GM12874 (cell line): ENCODE measurements around the gene BAIAP2L1.

ENCODE experiments used
- TF ChIP-seq, protein P1 (sequence below): IDR thresholded peaks from 2 replicates; pipeline ENCODE4 v1.5.1; 2011; ENCODE audit warnings: low read depth, mild to moderate bottlenecking, control low read depth, low read length, moderate library complexity; ENCODE audit not compliant: insufficient read depth

The BAIAP2L1 gene

DNA sequence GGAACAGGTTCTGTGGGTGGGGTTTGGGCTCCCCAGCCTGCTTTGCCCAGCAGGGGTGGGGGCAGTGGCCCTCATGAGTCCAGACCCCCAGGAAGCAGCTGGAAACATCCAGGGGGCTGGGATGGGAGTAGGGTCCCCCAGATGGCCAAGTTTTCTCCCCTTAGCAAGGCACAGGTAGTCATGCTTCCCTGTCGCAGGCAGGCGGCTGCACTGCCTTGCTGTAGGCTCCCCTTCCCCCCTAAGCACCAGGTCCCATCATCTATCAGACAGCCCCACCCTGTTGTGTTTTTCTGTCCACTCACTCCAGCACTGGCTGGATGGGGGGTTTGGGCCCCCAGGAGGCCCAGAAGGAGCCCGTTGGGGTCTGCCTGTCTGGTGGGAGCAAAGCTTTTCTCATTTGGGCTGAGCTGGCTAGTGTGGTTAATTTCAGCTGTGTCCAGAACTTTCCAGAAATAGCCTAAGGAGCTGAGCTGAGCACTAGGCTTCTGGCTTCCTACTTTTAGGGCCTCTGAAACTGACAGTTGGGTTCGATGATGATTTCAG, 111.5 kb downstream of the BAIAP2L1 start:
- TF ChIP-seq, protein P1, sequence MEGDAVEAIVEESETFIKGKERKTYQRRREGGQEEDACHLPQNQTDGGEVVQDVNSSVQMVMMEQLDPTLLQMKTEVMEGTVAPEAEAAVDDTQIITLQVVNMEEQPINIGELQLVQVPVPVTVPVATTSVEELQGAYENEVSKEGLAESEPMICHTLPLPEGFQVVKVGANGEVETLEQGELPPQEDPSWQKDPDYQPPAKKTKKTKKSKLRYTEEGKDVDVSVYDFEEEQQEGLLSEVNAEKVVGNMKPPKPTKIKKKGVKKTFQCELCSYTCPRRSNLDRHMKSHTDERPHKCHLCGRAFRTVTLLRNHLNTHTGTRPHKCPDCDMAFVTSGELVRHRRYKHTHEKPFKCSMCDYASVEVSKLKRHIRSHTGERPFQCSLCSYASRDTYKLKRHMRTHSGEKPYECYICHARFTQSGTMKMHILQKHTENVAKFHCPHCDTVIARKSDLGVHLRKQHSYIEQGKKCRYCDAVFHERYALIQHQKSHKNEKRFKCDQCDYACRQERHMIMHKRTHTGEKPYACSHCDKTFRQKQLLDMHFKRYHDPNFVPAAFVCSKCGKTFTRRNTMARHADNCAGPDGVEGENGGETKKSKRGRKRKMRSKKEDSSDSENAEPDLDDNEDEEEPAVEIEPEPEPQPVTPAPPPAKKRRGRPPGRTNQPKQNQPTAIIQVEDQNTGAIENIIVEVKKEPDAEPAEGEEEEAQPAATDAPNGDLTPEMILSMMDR: no peak

DNA sequence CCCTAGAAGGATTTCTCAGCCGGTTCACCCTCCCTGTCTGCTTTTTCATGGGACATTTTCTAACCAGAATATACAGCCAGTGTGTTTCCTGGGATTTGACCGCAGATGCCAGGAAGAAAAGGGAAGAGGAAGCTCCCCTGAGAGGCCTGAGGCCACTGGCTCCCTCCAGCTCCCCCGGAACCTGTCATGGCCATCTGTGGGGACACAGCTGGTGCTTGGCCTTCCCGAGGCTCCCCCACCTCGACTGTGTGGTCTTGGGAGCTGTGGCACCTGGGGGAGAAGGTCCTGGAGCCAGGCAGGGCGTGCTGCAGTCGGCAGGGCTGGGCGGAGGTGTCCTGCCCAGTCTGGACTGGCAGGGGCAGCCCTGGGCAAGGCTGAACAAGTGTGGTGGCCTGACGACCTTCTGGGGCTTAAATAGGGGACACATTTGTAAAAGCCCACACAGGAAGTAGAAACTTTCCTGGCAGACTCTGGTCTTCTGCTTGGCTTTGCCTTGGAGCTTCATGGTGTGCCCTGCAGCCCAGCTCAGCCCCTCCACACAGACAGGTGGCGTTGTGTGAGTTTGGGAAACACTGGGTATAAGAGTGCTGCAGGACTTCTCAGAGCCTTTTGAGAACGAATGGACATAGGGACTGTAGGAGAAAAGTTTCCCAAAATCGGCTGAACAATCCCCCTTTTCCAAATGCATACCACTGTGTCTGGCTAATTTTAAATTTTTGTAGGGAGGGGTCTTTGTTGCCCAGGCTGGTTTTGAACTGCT, 112.6 kb downstream of the BAIAP2L1 start:
- TF ChIP-seq, protein P1: no peak

DNA sequence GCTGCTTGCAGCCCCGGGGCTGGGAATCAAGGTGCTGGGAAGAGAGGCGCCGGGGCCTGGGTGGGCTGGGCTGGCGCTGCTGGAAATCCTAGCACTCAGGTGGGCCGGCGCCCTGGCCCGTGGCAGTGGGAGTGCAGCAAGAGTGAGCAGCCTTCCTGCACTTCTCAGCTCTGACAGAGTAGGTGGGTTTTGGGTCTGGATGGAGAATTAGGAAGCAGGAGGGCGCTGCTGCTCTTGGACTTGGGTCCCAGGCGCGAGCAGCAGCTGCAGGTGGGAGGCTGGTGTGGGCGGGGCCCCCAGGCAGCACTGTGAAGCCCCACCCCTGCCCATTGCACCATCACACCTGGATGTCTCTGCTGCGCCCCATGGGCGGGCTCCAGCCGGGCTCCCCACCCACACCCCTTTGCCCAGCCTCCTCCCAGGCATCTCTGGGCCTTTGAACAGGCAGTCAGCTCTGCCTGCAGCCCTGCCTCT, 113.4 kb downstream of the BAIAP2L1 start:
- TF ChIP-seq, protein P1: no peak

DNA sequence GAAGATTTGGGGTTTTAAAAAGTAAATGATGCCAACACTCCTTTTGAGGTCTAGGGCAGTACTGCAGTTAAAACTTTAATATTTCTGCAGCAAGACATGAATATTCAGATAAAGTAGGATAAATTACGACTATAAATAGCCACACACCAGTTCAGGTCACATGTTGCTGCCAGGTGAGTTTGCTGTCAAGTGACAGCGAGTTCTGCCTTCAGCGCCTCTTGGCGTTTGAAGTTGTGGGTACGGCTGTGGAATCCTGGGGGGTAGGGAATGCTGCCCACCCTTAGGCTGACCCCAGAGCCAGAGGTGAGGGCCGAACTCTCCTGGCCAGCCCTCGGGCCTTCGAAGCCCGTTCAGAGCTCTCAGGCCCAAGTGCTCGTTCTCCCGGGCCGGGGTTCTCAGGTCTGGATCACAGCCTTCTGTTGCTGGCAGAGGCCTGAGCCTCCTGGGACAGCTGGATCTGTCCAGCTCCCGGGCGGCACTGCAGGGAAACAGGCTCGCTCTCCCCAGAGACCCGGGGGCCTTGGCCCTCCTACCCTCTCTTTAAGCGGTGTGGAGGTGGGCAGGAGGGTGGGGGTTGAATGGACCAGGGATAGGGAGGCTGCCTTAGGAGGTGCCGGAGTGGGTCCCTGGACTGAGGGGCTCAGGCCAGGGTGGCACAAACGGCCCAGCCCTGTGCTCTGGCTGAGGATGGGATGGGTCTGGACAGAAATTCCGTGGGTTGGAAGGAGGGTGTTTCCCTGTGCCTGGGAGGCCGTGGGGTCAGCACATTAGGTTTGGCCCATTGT, 114.0 kb downstream of the BAIAP2L1 start:
- TF ChIP-seq, protein P1: no peak

DNA sequence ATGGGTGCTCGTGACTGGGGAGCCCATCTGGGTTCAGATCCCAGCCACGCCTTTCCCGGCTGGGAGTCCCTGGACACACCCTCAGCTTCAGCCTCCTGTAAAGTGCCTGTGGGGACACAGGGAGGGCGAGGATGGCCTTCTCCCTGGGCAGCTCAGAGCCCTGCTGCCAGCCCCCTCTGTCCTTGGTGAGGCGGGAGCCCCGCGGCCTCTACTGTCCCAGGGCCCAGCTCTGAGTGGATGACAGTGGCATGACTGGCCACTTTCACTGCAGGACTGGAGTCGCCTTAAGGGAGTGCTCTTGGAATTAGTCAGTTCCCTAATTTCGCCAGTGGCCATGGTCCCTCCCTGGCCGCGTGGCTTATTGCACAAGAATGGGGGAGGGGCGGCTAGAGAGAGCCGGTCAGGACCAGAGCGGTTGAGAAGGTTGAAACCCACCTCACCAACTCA, 114.8 kb downstream of the BAIAP2L1 start:
- TF ChIP-seq, protein P1: no peak

DNA sequence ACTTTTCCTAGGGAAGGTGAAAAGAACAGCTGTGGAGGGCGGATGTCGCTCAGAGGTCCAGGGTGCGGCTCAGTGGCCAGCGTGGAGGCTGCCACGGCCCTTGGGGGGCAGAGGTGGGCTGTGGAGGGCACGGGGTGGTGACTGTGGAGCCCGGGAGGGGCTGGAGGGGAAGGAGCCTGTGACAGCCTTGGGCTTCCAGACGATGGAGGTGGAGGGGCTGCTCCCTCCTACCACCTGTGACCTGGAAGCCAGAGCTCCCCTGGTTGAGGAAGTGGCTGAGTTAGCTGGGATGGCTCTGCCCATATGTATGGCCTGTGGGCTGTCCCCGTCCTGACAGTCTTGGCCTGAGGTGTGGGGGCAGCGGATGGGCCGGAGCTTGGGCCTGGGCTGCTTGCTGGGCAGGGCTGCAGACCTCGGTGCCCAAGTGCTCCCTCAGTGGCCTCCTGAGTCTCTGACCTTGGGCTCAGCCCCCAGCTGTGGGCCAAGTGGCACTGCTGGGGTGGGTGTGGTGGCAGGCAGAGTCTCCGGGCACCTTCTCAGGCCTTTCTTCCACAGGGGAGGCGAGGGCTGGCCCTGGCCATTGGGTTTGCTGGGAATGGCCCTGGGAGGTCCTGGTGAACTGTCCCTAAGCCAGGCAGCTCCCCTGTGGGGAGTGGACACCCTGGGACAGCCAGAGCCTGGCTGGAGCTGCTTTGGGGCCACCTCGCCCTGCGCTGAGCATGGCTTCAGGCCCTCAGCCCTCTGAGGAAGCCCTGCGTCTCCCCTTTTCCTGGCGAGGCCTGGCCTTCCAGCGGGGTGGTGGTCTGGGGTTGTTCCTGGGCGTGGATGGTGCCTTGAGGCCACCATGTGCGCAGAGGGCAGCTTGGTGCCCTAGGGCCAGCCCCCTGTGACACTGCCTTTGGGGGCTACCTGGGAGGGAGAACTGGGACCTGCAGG, 115.5 kb downstream of the BAIAP2L1 start:
- TF ChIP-seq, protein P1: no peak
